ENCODE measurements around the gene ZNF415.

ZNF415 gene

DNA sequence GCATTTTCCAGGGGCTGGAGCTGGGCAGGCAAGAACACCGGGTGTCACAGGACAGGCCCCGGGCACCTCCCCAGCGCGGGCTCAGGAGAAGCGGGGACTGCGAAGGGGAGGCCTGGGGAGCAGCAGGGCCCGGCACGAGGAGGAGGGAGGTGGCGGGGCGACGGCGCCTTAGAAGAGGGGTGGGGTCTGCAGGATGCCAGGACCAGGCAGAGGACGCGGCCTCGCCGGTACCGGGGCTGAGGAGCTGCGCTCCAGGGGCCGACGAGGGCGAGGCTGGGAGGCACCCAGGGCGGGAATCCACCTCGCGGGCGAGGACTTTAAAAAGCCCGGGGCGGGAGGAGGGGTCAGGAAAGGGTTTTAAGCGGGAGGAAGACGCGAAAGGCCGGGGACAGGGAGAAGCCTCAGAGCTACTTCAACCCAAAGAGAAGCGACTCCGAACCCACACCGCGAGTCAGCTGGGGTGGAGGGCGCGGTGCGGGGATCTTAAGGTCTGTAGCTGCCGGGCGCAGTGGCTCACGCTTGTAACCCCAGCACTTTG lies 25.5 kb upstream of the ZNF415 start:
- peak overlapping the region; percentile 66 for H3K4me3 ChIP-seq (ENCODE audit: low read depth, low read length)
- DNase-seq (ENCODE audit: low read depth) = peak; percentile 43
- TF ChIP-seq, protein P1, sequence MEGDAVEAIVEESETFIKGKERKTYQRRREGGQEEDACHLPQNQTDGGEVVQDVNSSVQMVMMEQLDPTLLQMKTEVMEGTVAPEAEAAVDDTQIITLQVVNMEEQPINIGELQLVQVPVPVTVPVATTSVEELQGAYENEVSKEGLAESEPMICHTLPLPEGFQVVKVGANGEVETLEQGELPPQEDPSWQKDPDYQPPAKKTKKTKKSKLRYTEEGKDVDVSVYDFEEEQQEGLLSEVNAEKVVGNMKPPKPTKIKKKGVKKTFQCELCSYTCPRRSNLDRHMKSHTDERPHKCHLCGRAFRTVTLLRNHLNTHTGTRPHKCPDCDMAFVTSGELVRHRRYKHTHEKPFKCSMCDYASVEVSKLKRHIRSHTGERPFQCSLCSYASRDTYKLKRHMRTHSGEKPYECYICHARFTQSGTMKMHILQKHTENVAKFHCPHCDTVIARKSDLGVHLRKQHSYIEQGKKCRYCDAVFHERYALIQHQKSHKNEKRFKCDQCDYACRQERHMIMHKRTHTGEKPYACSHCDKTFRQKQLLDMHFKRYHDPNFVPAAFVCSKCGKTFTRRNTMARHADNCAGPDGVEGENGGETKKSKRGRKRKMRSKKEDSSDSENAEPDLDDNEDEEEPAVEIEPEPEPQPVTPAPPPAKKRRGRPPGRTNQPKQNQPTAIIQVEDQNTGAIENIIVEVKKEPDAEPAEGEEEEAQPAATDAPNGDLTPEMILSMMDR (IDR thresholded peaks at IDR 0.05; ENCODE audit: insufficient read depth, low read depth, low read length, missing control alignments) = no peak

DNA sequence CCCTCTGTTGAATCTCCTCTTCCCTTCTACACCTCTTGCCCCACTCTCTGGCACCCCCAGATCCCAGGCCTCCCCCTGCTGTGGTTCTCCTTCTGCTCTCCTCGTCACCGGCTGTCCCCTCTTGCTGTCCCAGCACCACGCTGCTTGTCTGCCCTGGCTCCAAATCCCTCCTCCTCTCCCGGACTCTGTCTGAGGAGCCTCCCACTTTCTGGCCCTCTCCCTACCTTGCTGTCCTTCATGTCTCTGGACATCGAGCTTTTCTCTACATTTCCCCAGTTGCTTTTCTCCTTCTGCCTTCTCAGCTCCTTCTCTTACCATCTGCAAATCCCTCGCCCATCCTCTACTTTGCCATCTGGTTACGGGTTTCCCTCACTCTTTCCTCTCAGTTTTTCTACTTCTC lies 24.9 kb upstream of the ZNF415 start:
- no peak for DNase-seq (ENCODE audit: low read depth)
- H3K4me3 ChIP-seq (ENCODE audit: low read depth, low read length) = peak overlapping the region; percentile 66
- TF ChIP-seq, protein P1 (IDR thresholded peaks at IDR 0.05; ENCODE audit: insufficient read depth, low read depth, low read length, missing control alignments) = no peak

DNA sequence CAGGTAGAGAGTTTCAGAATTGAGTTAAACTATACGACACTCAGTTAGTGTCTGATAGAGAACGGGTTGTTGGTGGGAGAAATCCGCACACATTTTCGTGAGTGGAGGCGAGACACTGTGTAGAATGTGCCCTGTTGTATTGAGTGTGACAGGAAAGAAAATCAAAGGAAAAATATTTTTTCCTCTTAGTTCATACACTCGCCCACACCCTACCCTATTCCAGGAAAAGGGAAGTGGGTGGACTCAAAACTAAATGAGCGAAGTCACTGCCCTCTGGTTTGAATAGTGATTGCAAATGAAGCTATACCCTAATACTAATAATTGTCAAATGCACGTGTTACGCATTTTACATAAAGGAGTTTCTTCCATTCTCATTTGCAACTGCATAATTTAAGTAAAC lies 24.1 kb upstream of the ZNF415 start:
- TF ChIP-seq, protein P1 (IDR thresholded peaks at IDR 0.05; ENCODE audit: insufficient read depth, low read depth, low read length, missing control alignments) = no peak
- DNase-seq (ENCODE audit: low read depth) = no peak
- no peak overlapping the region for H3K4me3 ChIP-seq (ENCODE audit: low read depth, low read length)

DNA sequence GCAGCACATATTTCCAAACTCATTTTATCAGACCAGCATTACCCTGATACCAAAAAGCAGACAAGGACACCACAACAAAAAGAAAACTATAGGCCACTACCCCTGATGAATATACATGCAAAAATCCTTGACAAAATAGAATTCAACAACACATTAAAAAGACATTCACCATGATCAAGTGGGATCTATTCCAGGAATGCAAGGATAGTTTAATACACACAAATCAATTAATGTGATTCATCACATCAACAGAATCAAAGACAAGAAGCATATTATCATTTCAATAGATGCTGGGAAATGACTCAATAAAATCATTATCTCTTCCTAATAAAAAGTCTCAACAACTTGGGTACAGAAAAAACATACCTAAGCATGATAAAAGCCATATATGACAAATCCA lies 14.9 kb upstream of the ZNF415 start:
- H3K4me3 ChIP-seq (ENCODE audit: low read depth, low read length) = no peak overlapping the region
- DNase-seq (ENCODE audit: low read depth) = no peak

DNA sequence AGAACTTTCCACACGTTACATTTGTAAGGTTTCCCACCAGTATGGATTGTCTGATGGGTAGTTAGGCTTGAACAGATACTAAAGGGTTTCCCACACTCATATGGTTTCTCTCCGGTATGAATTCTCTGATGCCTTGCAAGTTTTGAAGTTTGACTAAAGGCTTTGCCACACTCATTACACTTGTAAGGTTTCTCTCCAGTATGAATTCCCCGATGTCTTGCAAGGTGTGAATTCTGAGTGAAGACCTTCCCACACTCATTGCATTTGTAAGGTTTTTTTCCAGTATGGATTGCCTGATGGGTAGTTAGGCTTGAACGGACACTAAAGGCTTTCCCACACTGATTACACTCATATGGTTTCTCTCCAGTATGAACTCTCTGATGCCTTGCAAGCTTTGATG lies 7.6 kb upstream of the ZNF415 start:
- no peak overlapping the region for H3K4me3 ChIP-seq (ENCODE audit: low read depth, low read length)
- TF ChIP-seq, protein P1 (IDR thresholded peaks at IDR 0.05; ENCODE audit: insufficient read depth, low read depth, low read length, missing control alignments) = no peak
- no peak for DNase-seq (ENCODE audit: low read depth)

More for the DNA sequence above, 14.9 kb upstream of the ZNF415 start:
- TF ChIP-seq, protein P1 (IDR thresholded peaks at IDR 0.05; ENCODE audit: insufficient read depth, low read depth, low read length, missing control alignments) = no peak

DNA sequence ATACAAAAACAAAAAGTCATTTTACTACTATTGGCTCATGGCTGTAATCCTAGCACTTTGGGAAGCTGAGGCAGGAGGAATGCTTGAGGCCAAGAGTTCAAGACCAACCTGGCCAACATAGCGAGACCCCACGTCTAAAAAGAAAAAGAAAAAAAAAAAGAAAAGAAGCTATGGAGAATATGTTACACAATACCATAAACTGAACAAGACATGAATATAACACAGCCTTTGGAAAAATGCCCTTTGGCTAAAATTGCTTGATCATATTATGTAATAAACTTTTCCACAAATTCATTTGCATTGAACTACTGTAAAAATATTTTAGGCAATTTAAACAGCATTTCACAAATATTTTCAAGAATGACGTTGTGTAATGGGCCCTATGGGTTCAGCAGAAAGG lies 3.7 kb upstream of the ZNF415 start:
- TF ChIP-seq, protein P1 (IDR thresholded peaks at IDR 0.05; ENCODE audit: insufficient read depth, low read depth, low read length, missing control alignments) = no peak
- DNase-seq (ENCODE audit: low read depth) = no peak
- no peak overlapping the region for H3K4me3 ChIP-seq (ENCODE audit: low read depth, low read length)

DNA sequence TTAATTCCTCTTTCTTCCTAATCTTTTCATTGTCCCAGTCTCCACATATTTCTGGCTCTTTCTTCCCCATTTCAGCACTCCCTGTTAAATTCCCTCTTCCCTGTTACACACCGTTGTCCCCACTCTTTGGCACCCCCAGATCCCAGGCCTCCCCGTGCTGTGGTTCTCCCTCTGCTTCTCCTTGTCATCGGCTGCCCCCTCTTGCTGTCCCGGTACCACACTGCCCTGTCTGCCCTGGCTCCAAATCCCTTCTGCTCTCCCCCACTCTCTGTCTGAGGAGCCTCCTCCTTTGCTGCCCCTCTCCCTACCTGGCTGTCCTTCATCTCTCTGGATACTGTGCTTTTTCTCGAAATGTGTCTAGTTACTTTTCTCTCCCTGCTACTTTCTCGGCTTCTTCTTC lies 983 bp downstream of the ZNF415 start:
- no peak for DNase-seq (ENCODE audit: low read depth)
- no peak overlapping the region for H3K4me3 ChIP-seq (ENCODE audit: low read depth, low read length)
- TF ChIP-seq, protein P1 (IDR thresholded peaks at IDR 0.05; ENCODE audit: insufficient read depth, low read depth, low read length, missing control alignments) = no peak
